Measurements from ENCODE around the gene MRPS7. TPM values are rescaled to one million over a fixed set of nuclear protein-coding genes. Genes with fewer than 3 reads are reported as not detected.

Gene MRPS7
- total and polyA plus RNA-seq, 2 donors (not counting 3 experiments of a cell fraction or from before 2014, with no cell fraction given) = 79.8 to 82.8 TPM

DNA sequence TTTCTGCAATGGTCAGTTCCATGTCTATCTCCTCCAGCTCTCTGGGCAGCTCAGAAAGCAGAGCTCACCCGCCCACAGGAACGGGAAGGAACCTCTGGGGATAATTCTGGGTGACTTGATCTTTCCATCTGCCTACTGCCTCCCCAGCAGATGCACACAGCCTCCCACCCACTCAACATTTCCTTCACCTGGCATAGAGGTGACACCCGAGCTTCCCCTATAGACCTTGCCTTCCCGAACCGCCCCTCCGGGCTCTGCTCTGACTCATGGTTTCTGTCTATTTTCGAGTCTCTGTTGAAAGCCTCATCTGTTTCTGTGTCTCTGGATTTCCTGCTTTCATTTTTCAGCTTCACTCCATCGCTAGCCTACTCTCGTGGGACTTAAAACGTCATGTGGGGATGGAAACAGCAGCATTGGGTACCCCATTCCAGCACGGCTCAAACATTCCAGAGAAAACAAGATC lies 11.6 kb upstream of the MRPS7 start:
- ChIA-PET POLR2A (interaction anchor here (1.0 to 1.2 kb wide), 2 partner anchors 11 to 156 kb away, joined by 5 read pairs; partner anchors contain the start of genes GGA3 and GRB2), CTCF (interaction anchor here (0.9 to 5.6 kb wide), 8 partner anchors 9 to 190 kb away, joined by 3 to 45 read pairs (median 6); partner anchors contain the start of genes GGA3, MIF4GD and MRPS7)
- intact Hi-C loops (cut with micrococcal nuclease) = no loop called here
- Histone ChIP-seq H3K4me2 (ENCODE audit: insufficient read depth, low read length) (peak overlapping the region; percentile 65), H3K79me2 (ENCODE audit: control insufficient read depth, insufficient read depth, low read length) (peaks cover 36% of the 10 kb centered on the region), H3K27me3 (ENCODE audit: control insufficient read depth in 2 of 2, insufficient read depth in 2 of 2, low read length in 2 of 2) (no peaks in the 10 kb centered on the region), H2AFZ (ENCODE audit: low read depth, low read length) (peak overlapping the region; percentile 42), H3K9me3 (replicated peaks; ENCODE audit: control insufficient read depth, insufficient read depth, low read length) (no peaks in the 10 kb centered on the region), H3K4me3 (replicated peaks in 1 of 3; ENCODE audit: insufficient read depth in 1 of 3, low read depth in 1 of 3, low read length in 3 of 3) (peak overlapping the region in 2 of 3 experiments; percentile 12 to 33), H3K9me1 (replicated peaks; ENCODE audit: control insufficient read depth, extremely low read depth, insufficient read depth, low read length) (no peaks in the 10 kb centered on the region), H3K4me1 (ENCODE audit: control insufficient read depth, extremely low read depth, insufficient read depth, low read length) (peaks cover 11% of the 10 kb centered on the region), H3K9ac (replicated peaks; ENCODE audit: extremely low read depth, insufficient read depth, low read length) (no peak overlapping the region), H3K27ac (ENCODE audit: insufficient read depth, low read depth, low read length) (peak overlapping the region; percentile 31), H4K20me1 (replicated peaks; ENCODE audit: control insufficient read depth, extremely low read depth, insufficient read depth, low read length) (no peaks in the 10 kb centered on the region), H3K36me3 (ENCODE audit: control insufficient read depth in 2 of 2, extremely low read depth in 1 of 2, insufficient read depth in 2 of 2, low read length in 2 of 2) (peaks cover 2 to 14% of the 10 kb centered on the region in 2 experiments)
- TF ChIP-seq GATA2 (IDR thresholded peaks at IDR 0.05; ENCODE audit: insufficient read depth, insufficient read length, low read depth, low read length) (no peak), EZH2 (IDR thresholded peaks at IDR 0.05; ENCODE audit: borderline replicate concordance, low read depth, low read length, severe bottlenecking) (no peak), POLR2AphosphoS5 (IDR thresholded peaks at IDR 0.05; ENCODE audit: insufficient read depth, low read depth, low read length) (no peak), JUN (IDR thresholded peaks at IDR 0.05; ENCODE audit: borderline replicate concordance, insufficient read depth, insufficient read length, low read depth) (no peak), POLR2A (IDR thresholded peaks at IDR 0.05; ENCODE audit: low read depth, low read length) (no peak), MYC (IDR thresholded peaks at IDR 0.05; ENCODE audit: low read depth, low read length) (no peak), FOS (IDR thresholded peaks at IDR 0.05; ENCODE audit: borderline replicate concordance, insufficient read depth, low read length) (no peak)
- TF ChIP-seq, protein P1, sequence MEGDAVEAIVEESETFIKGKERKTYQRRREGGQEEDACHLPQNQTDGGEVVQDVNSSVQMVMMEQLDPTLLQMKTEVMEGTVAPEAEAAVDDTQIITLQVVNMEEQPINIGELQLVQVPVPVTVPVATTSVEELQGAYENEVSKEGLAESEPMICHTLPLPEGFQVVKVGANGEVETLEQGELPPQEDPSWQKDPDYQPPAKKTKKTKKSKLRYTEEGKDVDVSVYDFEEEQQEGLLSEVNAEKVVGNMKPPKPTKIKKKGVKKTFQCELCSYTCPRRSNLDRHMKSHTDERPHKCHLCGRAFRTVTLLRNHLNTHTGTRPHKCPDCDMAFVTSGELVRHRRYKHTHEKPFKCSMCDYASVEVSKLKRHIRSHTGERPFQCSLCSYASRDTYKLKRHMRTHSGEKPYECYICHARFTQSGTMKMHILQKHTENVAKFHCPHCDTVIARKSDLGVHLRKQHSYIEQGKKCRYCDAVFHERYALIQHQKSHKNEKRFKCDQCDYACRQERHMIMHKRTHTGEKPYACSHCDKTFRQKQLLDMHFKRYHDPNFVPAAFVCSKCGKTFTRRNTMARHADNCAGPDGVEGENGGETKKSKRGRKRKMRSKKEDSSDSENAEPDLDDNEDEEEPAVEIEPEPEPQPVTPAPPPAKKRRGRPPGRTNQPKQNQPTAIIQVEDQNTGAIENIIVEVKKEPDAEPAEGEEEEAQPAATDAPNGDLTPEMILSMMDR (IDR thresholded peaks at IDR 0.05; ENCODE audit: extremely low read depth in 1 of 2, insufficient read depth in 1 of 2, low read depth in 1 of 2, low read length in 2 of 2) = no peak
- TF ChIP-seq, protein P2, sequence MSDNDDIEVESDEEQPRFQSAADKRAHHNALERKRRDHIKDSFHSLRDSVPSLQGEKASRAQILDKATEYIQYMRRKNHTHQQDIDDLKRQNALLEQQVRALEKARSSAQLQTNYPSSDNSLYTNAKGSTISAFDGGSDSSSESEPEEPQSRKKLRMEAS (IDR thresholded peaks at IDR 0.05; ENCODE audit: insufficient read depth, insufficient read length) = no peak
- DNase-seq (ENCODE audit: low read depth, low spot score) (peak; percentile 85), FAIRE-seq (peak; percentile 83)
- dilution Hi-C loops (cut with MboI; ENCODE audit: extremely low pct_ligation_motif_present, low sequenced_read_pairs) = no loop called here
- BruUV-seq (replicated peaks) = no TSS peak

Measured in endothelial cell of umbilical vein (primary cell).